Measurements from ENCODE around the gene MTMR11. TPM values are rescaled to one million over a fixed set of nuclear protein-coding genes. Genes with fewer than 3 reads are reported as not detected.
A peak's percentile ranks its signal among the peaks of the same experiment; 100 is the strongest.

Gene MTMR11
- total and polyA plus RNA-seq, 3 donors from 2014 or later = 20.5 to 50.4 (median 39.8) TPM

DNA sequence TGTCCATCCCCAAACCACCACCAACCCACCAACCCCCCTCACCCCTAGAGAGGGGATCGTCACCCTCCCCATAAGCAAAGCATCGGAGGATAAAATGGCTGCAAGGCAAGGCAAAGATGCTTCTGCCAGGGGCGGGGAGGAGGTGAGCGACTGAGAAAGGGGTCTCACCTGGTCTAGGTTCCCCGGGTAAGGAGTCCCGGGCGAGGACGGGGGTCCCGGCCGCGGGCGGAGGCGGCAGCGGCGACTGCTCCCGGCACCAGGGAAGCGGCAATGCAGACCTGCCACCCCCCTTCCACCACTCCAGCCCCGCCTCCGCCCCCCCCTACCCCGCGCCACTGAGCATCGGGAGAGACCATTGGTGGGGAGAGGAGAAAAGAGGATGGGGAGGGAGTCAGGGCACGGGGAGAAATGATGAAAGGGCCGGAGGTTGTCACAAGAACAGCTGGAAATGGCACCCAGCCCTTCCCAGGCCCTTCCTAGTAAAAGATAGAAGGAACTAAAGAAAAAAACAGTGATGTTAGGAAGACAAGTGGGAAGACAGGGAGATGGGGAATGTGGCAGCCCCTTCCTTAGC is 19.0 kb downstream of the MTMR11 start, which contains the start of gene SV2A:
TSS of gene SV2A (minus strand) at position 274 of the 574 bp plus-strand sequence. CDS start 4,004 bp downstream, outside the sequence.
- DNase-seq = no peak
- no peaks in the 10 kb centered on the region for H3K9me3 ChIP-seq
- WGBS, 2 donors = 0% methylated on average over 4 to 24 of the region's 24 CpGs
- intact Hi-C loops (cut with DNase I; ENCODE audit: low total_unique reads) = no loop called here
- no peaks in the 10 kb centered on the region for H3K36me3 ChIP-seq (ENCODE audit: low read depth, missing control alignments)
- no peak within 1 kb of the TSS for H3K27ac ChIP-seq
- no peak for TF ChIP-seq CTCF (IDR thresholded peaks at IDR 0.05)
- no peaks in the 10 kb centered on the region for H3K27me3 ChIP-seq
- H3K4me1 ChIP-seq = no peaks in the 10 kb centered on the region
- peak within 1 kb of the TSS; percentile 40 to 57 for H3K4me3 ChIP-seq

- Histone ChIP-seq H3K4me3 (peak overlapping the region; percentile 40 to 57), H3K36me3 (ENCODE audit: low read depth, missing control alignments) (no peaks in the 10 kb centered on the region), H3K9me3 (no peaks in the 10 kb centered on the region), H3K27ac (no peak overlapping the region), H3K27me3 (no peaks in the 10 kb centered on the region), H3K4me1 (no peaks in the 10 kb centered on the region)
- no peak for TF ChIP-seq POLR2A (IDR thresholded peaks at IDR 0.05)
- TF ChIP-seq CTCF (IDR thresholded peaks at IDR 0.05) = no peak
- intact Hi-C loops (cut with DNase I; ENCODE audit: low total_unique reads) = no loop called here
- DNase-seq = no peak
- WGBS, 2 donors = 1 to 8% methylated on average over 10 of the region's 10 CpGs
These were observed 19.8 kb downstream of the MTMR11 start for GRCh38 chr1:149916898-149917252.

DNA sequence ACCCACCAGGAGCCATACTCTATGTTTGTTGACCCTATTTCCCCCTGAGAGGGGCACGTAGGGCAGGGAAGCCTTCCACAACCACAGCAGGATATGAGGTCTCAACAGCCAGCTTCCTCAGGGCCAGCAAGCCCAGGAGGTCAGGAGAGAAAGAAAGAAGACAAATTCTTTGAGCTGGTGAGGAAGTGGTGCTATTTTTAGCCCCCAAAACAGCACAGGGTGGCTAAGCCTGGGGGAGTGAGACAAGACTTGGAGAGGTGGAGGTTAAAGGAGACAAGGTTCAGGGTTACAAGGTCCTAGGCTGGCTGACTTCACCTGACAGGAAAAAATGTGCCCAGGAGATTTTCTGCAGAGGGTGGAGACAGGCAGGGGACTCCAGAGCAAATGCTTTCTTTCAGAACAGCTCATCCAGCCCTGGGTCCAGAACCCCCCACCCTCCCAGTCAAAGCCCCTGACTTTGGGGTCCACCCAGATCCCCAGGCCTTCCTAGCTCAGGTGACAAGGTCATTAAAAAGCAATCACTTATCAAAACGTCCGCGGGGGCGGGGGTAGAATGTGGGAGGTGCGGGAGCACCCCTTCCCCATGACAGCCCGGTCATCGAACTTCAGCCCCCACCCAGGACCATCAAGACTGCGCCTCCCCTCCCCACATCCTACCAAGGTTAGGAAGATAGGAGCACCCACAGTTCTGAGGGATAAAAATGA is 20.3 kb downstream of the MTMR11 start:
- no peak for DNase-seq
- Histone ChIP-seq H3K27me3 (no peaks in the 10 kb centered on the region), H3K4me3 (no peak overlapping the region), H3K36me3 (ENCODE audit: low read depth, missing control alignments) (no peaks in the 10 kb centered on the region), H3K27ac (no peak overlapping the region), H3K9me3 (no peaks in the 10 kb centered on the region), H3K4me1 (no peaks in the 10 kb centered on the region)
- TF ChIP-seq CTCF (IDR thresholded peaks at IDR 0.05) (no peak), POLR2A (IDR thresholded peaks at IDR 0.05) (no peak)
- WGBS, 2 donors = 13 to 22% methylated on average over 9 of the region's 9 CpGs
- intact Hi-C loops (cut with DNase I; ENCODE audit: low total_unique reads) = no loop called here

GRCh38 chr1:149915429-149916192 is 21.1 kb downstream of the MTMR11 start:
- H3K4me1 ChIP-seq = no peaks in the 10 kb centered on the region
- H3K4me3 ChIP-seq = no peak overlapping the region
- no peak for TF ChIP-seq POLR2A (IDR thresholded peaks at IDR 0.05)
- no peak for TF ChIP-seq CTCF (IDR thresholded peaks at IDR 0.05)
- H3K27me3 ChIP-seq = no peaks in the 10 kb centered on the region
- 83 to 89% methylated on average over 11 of the region's 11 CpGs for WGBS, 2 donors
- DNase-seq = no peak
- H3K36me3 ChIP-seq (ENCODE audit: low read depth, missing control alignments) = no peaks in the 10 kb centered on the region
- H3K9me3 ChIP-seq = no peaks in the 10 kb centered on the region
- intact Hi-C loops (cut with DNase I; ENCODE audit: low total_unique reads) = no loop called here
- H3K27ac ChIP-seq = no peak overlapping the region
